T-helper 1 cell treated with Interleukin-12 subunit alpha and Interleukin-12 subunit beta and Interleukin-4 antibody, amounts not matched to agents 30 μg/mL and 1 μg/mL, for 36 hours (primary cell): ENCODE data around the gene CEP164.
A peak's percentile ranks its signal among the peaks of the same experiment; 100 is the strongest.
"Not testable (repeated sequence)": the region's sequence is repeated elsewhere in the genome, so short reads cannot be mapped to it uniquely, and the experiment has no call there.

Experiments
- H3K27ac Mint-ChIP-seq: one replicate; pipeline ENCODE4 v1.8.0; 2021; ENCODE audit warnings: mild to moderate bottlenecking, mixed read lengths
- H3K27me3 Mint-ChIP-seq: one replicate; pipeline ENCODE4 v1.8.0; 2021; ENCODE audit warnings: low read depth, mixed read lengths
- H3K36me3 Mint-ChIP-seq: one replicate; pipeline ENCODE4 v1.8.0; 2021; ENCODE audit warnings: low read depth, mixed read lengths
- H3K4me1 Mint-ChIP-seq: one replicate; pipeline ENCODE4 v1.8.0; 2021; ENCODE audit warnings: low read depth, mixed read lengths
- H3K4me3 Mint-ChIP-seq: one replicate; pipeline ENCODE4 v1.8.0; 2021; ENCODE audit warnings: mild to moderate bottlenecking, moderate library complexity, mixed read lengths
- H3K9me3 Mint-ChIP-seq: one replicate; pipeline ENCODE4 v1.8.0; 2021; ENCODE audit warnings: mixed read lengths

The CEP164 gene

DNA sequence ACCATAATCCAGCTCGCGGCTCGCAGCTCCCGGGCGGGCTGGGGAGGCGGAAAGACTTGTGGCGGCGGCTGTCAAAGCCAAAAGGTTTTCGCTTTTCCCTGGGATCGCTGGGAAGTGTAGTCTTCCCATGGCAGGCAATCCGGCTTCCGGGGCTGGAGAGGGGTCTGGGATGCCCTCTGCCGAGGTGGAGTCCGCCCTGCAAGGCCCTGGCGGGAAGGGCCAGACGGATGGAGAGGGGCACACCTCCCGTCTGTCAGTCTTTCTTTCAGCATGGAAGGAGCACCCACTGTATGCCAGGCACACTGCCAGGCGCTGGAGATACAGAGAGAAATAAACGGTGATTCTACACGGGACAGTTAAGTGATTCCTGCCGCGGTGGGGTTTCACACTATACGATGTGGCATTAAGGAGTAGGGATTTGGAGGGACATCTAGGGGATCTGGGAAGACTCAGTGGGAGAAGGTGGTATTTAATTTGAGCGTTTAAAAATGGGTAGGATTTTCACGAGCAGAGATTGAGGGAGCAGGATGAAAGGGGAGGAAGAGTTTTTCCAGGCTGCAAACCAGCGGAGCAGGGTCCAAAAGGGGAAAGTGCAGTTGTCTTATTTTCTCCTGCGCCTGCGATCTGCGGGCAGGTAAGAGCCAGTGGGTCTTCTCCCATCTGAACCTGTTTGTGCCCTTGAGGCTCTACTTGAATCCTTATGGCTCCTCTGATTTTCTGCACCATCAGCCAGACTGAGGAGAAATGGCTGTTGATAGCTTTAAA, 11.3 kb upstream of the CEP164 start, which contains the start of gene BACE1:
Gene BACE1, minus strand, starts transcription at position 60 of the 765 bp plus-strand sequence. CDS start 461 bp downstream, outside the sequence.
- H3K27me3 Mint-ChIP-seq, result peaks cover 64% of the 10 kb centered on the region
- H3K4me3 Mint-ChIP-seq, result peak within 1 kb of the TSS; percentile 58
- no peaks in the 10 kb centered on the region for H3K36me3 Mint-ChIP-seq
- no peaks in the 10 kb centered on the region for H3K9me3 Mint-ChIP-seq
- no peak within 1 kb of the TSS for H3K27ac Mint-ChIP-seq
- H3K4me1 Mint-ChIP-seq, result peaks cover 3% of the 10 kb centered on the region

DNA sequence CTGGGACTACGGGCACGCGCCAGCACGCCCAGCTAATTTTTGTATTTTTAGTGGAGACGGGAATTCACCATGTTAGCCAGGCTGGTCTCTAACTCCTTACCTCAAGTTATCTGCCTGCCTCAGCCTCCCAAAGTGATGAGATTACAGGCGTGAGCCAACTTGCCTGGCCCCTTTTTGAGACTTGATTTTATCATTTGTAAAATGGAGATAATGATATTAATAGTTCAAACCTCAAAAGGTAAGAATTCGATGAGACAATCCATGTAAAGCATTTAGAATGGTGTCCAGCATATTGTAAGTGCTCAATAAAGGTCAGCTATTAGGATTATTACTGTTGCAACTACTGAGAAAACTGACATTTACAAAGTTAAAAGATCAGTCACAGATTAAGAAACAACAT, 8.9 kb upstream of the CEP164 start:
- Mint-ChIP-seq H3K4me3 (no peak overlapping the region), H3K27me3 (peaks cover 50% of the 10 kb centered on the region), H3K4me1 (peaks cover 3% of the 10 kb centered on the region), H3K9me3 (no peaks in the 10 kb centered on the region), H3K27ac (no peak overlapping the region), H3K36me3 (no peaks in the 10 kb centered on the region)

DNA sequence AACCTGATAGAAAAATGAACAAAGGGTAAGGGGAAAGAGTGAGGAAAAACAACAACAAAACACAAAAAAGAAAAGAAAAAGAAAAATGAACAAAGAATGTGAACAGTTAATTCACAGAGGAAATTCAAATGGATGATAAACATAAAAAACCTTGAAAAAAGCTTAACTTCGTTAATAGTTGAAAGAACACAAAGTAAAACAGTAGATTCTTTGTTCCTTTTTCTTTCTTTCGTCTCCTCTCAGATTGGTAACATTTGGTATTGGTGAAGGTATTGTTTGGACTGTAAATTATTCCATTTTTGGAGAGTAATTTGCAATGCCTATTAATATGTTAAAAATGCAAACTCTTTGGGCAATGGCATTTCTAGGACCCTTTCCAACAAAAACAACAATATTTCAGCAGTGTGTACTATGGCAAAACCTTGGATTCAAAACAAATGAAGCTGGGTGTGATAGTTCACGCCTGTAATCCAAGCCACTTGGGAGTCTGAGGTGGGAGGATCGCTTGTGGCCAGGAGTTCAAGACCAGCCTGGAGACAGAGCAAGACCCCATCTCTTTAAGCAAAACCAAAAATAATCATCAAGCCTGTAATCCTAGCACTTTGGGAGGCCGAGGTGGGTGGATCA, 8.3 kb upstream of the CEP164 start:
- Mint-ChIP-seq H3K9me3 (no peaks in the 10 kb centered on the region), H3K4me3 (no peak overlapping the region), H3K36me3 (no peaks in the 10 kb centered on the region), H3K27me3 (peaks cover 44% of the 10 kb centered on the region), H3K4me1 (peaks cover 3% of the 10 kb centered on the region), H3K27ac (no peak overlapping the region)

DNA sequence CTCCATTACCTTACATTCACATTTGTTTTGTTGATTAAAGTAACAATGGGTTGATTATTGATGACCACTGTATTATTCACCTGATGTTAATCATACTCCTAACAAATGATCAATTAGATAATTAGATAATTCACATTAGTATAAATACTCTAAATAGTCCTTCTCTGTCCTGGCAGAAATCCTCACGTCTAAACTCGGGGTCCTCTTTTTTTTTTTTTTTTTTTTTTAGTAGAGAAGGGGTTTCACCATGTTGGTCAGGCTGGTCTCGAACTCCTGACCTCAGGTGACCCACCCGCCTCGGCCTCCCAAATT, 443 bp upstream of the CEP164 start:
- not testable (repeated sequence) for H3K27me3 Mint-ChIP-seq, H3K27ac Mint-ChIP-seq, H3K9me3 Mint-ChIP-seq, H3K36me3 Mint-ChIP-seq, H3K4me1 Mint-ChIP-seq, H3K4me3 Mint-ChIP-seq

DNA sequence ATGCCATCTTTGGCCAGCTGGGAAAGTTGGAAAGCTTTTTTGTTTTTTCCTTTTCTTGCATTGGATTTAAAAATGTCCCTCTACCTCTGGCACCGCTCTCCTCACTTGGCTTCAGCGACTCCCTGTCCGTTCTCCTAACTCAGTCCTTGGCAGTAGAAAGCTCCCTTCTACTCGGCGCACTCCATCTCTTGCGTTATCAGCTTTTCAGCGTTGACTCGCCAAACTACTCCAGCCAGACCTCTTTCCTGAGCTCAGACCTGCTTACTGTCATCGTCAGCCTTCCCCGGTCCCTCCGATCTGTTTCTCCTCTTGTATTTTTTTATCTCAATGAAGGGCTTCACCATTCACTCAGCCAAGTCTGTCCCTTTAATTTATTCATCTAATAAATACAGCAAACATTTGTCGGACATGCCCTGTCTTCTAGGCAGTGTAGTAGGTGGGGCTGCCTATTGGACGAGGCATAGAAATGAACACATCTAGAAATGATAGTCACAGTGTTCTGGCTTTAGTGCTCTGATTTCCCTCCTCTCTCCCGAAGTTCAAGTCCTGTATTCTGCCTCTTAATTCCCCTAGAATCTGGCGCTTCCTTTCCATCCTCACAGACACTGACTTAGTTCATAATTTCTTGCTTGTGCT, 839 bp downstream of the CEP164 start:
- Mint-ChIP-seq H3K9me3 (no peaks in the 10 kb centered on the region), H3K4me1 (peaks cover 5% of the 10 kb centered on the region), H3K27me3 (no peaks in the 10 kb centered on the region), H3K36me3 (no peaks in the 10 kb centered on the region), H3K27ac (no peak overlapping the region), H3K4me3 (no peak overlapping the region)

DNA sequence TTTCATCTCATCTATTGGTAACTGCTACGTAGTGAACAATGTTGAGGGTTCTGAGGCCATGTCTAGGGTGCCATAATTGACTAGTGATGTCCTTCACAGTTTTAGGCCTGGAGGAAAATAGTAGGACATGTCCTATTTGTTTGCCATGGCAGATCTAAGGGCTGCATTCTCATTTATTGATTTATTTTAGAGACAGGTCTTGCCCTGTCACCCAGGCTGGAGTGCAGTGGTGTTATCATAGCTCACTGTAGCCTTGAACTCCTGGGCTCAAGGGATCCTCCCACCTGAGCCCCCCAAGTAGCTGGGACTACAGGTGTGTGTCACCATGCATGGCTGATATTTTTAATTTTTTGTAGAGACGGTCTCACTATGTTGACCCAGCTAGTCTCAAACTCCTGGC, 5.2 kb downstream of the CEP164 start:
- Mint-ChIP-seq H3K27me3 (no peaks in the 10 kb centered on the region), H3K4me3 (no peak overlapping the region), H3K36me3 (no peaks in the 10 kb centered on the region), H3K4me1 (peaks cover 3% of the 10 kb centered on the region), H3K9me3 (no peaks in the 10 kb centered on the region), H3K27ac (no peak overlapping the region)

DNA sequence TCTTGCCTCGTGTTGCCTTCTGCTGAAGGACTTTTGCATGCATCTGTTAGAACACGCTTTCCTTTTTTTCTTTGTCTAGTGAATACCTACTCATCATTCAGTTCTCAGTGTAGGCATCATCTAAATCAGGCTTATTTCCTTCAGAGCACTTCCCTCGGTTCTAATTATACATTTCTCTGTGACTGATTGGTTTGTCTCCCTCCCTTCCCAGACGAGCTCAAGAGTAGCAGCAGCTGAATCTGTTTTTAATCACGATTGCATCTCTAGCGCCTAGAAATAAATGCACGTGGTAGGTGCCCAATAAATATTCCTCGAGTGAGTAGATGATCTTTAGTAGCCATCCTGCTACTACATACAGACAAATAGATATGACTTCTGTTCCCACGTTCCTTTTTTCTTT, 6.3 kb downstream of the CEP164 start:
- peaks cover 2% of the 10 kb centered on the region for H3K36me3 Mint-ChIP-seq
- no peaks in the 10 kb centered on the region for H3K9me3 Mint-ChIP-seq
- H3K27ac Mint-ChIP-seq, result no peak overlapping the region
- H3K27me3 Mint-ChIP-seq, result no peaks in the 10 kb centered on the region
- H3K4me3 Mint-ChIP-seq, result no peak overlapping the region
- H3K4me1 Mint-ChIP-seq, result peaks cover 3% of the 10 kb centered on the region

DNA sequence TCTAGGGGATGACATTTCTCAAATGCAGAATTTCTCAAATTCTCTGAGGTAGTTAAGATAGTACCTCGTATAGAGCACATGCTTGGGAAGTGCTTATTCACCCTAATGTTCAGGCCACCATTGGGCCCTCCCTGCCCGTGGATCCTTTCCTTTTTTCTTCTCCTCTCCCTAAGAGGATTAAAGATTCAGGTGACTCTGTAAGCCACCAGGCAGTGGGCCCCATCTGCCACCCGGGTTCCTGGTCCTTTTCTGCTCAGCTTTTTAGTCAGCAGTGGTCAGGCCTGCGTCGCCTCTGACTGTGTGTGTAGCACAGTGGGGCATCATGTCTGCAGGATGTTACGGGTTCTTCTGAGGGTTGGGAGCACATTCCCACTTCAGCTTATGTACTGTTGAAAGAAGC, 7.2 kb downstream of the CEP164 start:
- Mint-ChIP-seq H3K36me3 (peaks cover 5% of the 10 kb centered on the region), H3K27ac (no peak overlapping the region), H3K27me3 (no peaks in the 10 kb centered on the region), H3K4me1 (peaks cover 2% of the 10 kb centered on the region), H3K4me3 (no peak overlapping the region), H3K9me3 (no peaks in the 10 kb centered on the region)

DNA sequence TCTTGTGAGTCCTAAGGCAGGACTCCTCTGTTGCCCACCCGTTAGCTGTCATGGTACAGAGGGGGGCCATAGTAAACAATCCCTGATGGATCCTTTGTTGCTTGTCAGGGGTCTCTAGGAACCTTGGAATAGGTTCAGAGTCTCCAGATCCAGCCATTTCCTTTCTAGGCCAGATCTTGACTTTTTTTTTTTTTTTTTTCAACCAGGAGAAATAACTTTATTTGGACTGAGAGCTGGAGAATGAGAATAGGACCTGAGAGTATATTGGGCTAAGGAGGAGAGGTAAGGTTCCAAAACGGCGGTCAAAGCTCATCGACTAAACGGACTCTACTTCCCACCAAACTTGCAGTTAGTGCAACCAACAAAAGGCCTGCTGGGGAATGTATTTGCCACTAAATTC, 7.7 kb downstream of the CEP164 start:
- Mint-ChIP-seq H3K27me3 (no peaks in the 10 kb centered on the region), H3K36me3 (peaks cover 5% of the 10 kb centered on the region), H3K9me3 (no peaks in the 10 kb centered on the region), H3K27ac (no peak overlapping the region), H3K4me3 (no peak overlapping the region), H3K4me1 (no peaks in the 10 kb centered on the region)

DNA sequence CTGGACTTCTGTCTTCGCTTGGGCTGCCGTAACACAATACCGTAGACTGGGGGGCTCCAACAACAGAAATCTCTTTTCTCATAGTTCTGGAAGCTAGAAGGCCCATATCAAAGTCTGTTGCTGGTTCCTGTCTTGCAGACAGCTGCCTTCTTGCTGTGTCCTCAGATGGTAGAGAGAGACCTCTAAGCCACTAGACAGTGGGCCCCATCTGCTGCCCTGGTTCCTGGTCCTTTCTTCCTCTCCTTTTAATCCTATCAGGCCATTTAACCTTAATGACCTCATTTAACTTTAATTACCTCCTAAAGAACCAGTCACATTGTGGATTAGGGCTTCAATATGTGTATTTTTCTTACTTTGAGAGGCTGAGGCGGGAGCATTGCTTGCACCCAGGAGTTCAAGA, 9.4 kb downstream of the CEP164 start:
- Mint-ChIP-seq H3K27me3 (no peaks in the 10 kb centered on the region), H3K27ac (no peak overlapping the region), H3K4me1 (no peaks in the 10 kb centered on the region), H3K4me3 (no peak overlapping the region), H3K9me3 (no peaks in the 10 kb centered on the region), H3K36me3 (peaks cover 6% of the 10 kb centered on the region)

DNA sequence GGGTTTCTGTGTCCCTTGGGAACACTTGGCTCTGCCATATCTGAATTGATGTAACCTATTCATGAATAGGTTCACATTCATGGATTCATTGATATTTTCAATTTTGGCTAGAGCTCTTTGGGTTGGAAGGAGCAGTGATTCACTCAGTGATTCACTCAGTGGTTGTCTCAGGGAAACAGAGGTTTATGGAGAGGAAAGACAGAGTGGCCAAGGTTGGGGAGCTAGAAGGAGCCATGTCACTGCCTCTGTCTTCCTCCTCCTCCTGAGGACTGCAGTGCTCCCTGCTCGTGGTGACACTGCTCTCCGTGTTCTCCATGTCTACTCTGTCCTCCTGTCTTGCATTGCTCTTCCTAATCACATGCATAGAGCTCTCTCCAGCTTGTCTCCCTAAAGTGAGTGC, 17.4 kb downstream of the CEP164 start:
- Mint-ChIP-seq H3K4me1 (no peaks in the 10 kb centered on the region), H3K36me3 (peaks cover 12% of the 10 kb centered on the region), H3K27me3 (no peaks in the 10 kb centered on the region), H3K27ac (no peak overlapping the region), H3K4me3 (no peak overlapping the region), H3K9me3 (no peaks in the 10 kb centered on the region)

DNA sequence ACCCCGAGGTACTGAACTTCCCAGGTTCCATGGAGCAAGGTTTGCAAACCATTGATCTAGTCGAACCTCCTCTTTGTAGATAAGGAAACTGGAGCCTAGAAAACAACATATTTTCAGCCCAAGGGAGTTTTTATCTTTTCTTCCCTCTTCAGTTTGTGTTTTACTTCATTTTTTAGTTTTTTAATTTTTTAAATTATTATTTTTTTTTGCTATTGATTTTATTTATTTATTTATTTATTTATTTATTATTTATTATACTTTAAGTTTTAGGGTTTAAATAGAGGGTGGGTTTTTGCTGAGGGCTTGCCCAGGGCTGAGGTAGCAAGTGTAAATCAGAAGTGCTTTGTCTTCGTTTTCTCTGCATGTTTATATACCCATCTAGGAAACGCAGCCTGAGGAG, 26.9 kb downstream of the CEP164 start:
- Mint-ChIP-seq H3K4me3 (no peak overlapping the region), H3K27me3 (no peaks in the 10 kb centered on the region), H3K4me1 (no peaks in the 10 kb centered on the region), H3K9me3 (no peaks in the 10 kb centered on the region), H3K36me3 (peaks cover 7% of the 10 kb centered on the region), H3K27ac (no peak overlapping the region)

DNA sequence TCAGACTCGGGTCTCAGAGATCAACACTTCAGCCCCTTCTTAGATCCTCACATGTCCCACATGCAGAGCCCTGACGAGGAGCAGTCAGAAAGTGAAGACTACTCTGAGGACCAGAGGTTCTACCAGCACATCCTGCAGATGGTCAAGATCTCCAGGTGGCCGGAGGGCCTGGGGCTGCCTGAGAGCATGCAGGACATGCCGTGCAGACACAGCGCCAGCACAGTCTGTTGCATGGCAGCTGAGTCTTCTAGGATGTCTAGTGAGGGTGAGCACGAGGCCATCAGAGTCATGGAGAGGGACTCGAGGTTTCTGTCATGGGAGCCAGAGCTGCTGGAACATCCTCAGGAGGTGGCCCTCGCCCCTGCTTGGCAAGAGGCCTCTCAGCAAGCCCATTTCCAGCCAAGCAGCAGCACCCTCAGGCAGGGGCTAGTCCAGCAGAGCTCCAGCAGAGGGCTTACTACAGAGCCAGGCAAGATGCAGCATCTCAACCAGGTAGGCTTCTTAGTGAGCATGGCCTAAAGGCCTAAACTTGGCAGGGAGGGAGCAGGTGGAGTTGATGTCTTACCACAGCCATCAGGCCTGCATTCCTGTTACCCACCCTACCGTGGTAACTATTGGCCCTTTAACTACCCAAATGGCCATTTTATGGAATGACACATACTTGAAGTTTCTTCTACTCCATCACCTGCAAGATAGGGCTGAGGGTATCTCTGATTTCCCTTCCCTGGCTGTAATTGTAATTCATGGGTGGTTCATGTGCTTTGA, 28.7 kb downstream of the CEP164 start:
- H3K27me3 Mint-ChIP-seq, result no peaks in the 10 kb centered on the region
- no peak overlapping the region for H3K27ac Mint-ChIP-seq
- H3K4me3 Mint-ChIP-seq, result no peak overlapping the region
- no peaks in the 10 kb centered on the region for H3K4me1 Mint-ChIP-seq
- H3K36me3 Mint-ChIP-seq, result peaks cover 6% of the 10 kb centered on the region
- no peaks in the 10 kb centered on the region for H3K9me3 Mint-ChIP-seq

DNA sequence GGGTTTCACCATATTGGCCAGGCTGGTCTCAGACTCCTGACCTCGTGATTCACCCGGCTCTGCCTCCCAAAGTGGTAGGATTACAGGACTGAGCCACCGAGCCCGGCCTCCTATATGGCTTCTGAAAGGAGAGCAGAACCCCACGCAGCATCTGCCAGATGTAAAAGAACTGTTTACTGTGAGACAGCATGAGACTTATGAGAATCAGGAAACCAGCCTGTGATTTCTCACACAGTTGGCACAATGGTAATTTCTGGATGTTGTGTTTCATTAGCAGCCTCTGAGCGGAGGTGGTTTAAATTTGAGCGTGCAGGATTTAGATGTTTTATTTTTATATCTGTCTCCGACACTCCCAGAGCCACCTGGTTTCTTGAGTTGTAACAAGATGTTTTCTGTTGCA, 33.8 kb downstream of the CEP164 start:
- no peak overlapping the region for H3K27ac Mint-ChIP-seq
- H3K36me3 Mint-ChIP-seq, result peaks cover 18% of the 10 kb centered on the region
- no peak overlapping the region for H3K4me3 Mint-ChIP-seq
- H3K9me3 Mint-ChIP-seq, result no peaks in the 10 kb centered on the region
- no peaks in the 10 kb centered on the region for H3K27me3 Mint-ChIP-seq
- no peaks in the 10 kb centered on the region for H3K4me1 Mint-ChIP-seq

DNA sequence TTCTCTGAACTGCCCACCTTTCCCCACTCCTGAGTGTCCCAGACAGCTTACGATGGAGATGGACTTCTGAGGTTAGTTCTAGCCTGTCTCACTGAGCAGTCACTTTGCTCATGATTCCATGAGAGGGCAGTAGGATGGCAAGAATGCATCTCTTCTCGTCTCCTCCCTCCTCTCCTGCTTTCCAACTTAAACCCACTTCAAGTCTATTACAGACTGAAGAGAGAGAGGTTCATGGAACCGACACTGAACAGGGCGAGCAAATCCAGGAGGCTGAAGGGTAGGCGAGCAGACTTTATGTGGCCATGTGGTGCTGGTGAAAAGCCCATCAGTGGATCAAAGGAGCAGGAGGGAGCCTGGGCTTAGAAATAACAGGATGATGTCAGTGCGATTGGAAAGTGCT, 38.6 kb downstream of the CEP164 start:
- no peak overlapping the region for H3K4me3 Mint-ChIP-seq
- H3K4me1 Mint-ChIP-seq, result no peaks in the 10 kb centered on the region
- H3K36me3 Mint-ChIP-seq, result peaks cover 21% of the 10 kb centered on the region
- H3K27ac Mint-ChIP-seq, result no peak overlapping the region
- H3K9me3 Mint-ChIP-seq, result no peaks in the 10 kb centered on the region
- no peaks in the 10 kb centered on the region for H3K27me3 Mint-ChIP-seq
